HG02870 (cell line): ENCODE data around the gene ZNF655.
A peak's percentile ranks its signal among the peaks of the same experiment; 100 is the strongest.

Experiments used
- ATAC-seq: cut with Tn5 transposase; IDR thresholded peaks from one replicate; pipeline ENCODE4 v1.9.1; 2021; ENCODE audit warnings: mild to moderate bottlenecking, moderate library complexity; ENCODE audit not compliant: unreplicated experiment

Gene ZNF655

GRCh38 chr7:99601656-99602310 is 43.3 kb downstream of the ZNF655 start:
- no peak for ATAC-seq

GRCh38 chr7:99605527-99605926 is 47.1 kb downstream of the ZNF655 start:
- ATAC-seq, result no peak

GRCh38 chr7:99606531-99606930 is 48.1 kb downstream of the ZNF655 start:
- ATAC-seq, result no peak

- no peak for ATAC-seq
Observed at GRCh38 chr7:99607548-99607947, 49.1 kb downstream of the ZNF655 start.

GRCh38 chr7:99614495-99614894 is 56.1 kb downstream of the ZNF655 start:
- no peak for ATAC-seq

- no peak for ATAC-seq
Observed at GRCh38 chr7:99615989-99616358, 57.5 kb downstream of the ZNF655 start.

GRCh38 chr7:99616359-99617191 is 58.1 kb downstream of the ZNF655 start, which contains the start of gene ZSCAN25:
Gene ZSCAN25 (plus strand): TSS chr7:99616946. CDS start chr7:99619607, 2,661 bp downstream.
- peak; percentile 91 for ATAC-seq

- no peak for ATAC-seq
Observed at GRCh38 chr7:99617192-99617781, 58.8 kb downstream of the ZNF655 start.

- no peak for ATAC-seq
Observed at GRCh38 chr7:99618726-99619125, 60.3 kb downstream of the ZNF655 start.

GRCh38 chr7:99619571-99620130 is 61.2 kb downstream of the ZNF655 start:
- no peak for ATAC-seq

GRCh38 chr7:99621271-99621670 is 62.8 kb downstream of the ZNF655 start:
- ATAC-seq, result no peak

- ATAC-seq, result no peak
Observed at GRCh38 chr7:99622596-99622995, 64.2 kb downstream of the ZNF655 start.

GRCh38 chr7:99623091-99623693 is 64.8 kb downstream of the ZNF655 start:
- ATAC-seq, result no peak

GRCh38 chr7:99623702-99624447 is 65.4 kb downstream of the ZNF655 start:
- ATAC-seq, result no peak

- ATAC-seq, result no peak
Observed at GRCh38 chr7:99624484-99624883, 66.0 kb downstream of the ZNF655 start.

- ATAC-seq, result no peak
Observed at GRCh38 chr7:99625321-99625720, 66.9 kb downstream of the ZNF655 start.

- ATAC-seq, result no peak
Observed at GRCh38 chr7:99625961-99626360, 67.5 kb downstream of the ZNF655 start.
